ENCODE measurements around the gene LMO1. TPM values are rescaled to one million over a fixed set of nuclear protein-coding genes. Genes with fewer than 3 reads are reported as not detected.
A peak's percentile ranks its signal among the peaks of the same experiment; 100 is the strongest.

Gene LMO1
- total RNA-seq (1 to 10 TPM in 2 of 7 donors, under 1 TPM in 1, not detected in 4; 0.57 to 1.0 (median 1.0) TPM), polyA plus RNA-seq (under 1 TPM in 2 of 3 donors, not detected in 1; 0.17 to 0.20 TPM)
- long read RNA-seq, donor 1, result 0 reads
- long read RNA-seq, donor 2, result 0 reads

- H3K36me3 ChIP-seq, result no peaks in the 10 kb centered on the region
- WGBS, 5 donors, result 5 to 7% (median 5%) methylated on average over 22 of the region's 22 CpGs
- no peak within 1 kb of the TSS for H3K27ac ChIP-seq
- peaks cover 0 to 97% (median 55%) of the 10 kb centered on the region in 7 donors for H3K27me3 ChIP-seq (replicated peaks in 1 of 7)
- intact Hi-C loops (cut with DNase I; ENCODE audit: low total_unique reads), result no loop called here
- TF ChIP-seq POLR2A (IDR thresholded peaks at IDR 0.05) (no peak), CTCF (IDR thresholded peaks at IDR 0.05 in 8 of 11, conservative IDR thresholded peaks at IDR 0.05 in 3 of 11) (peak; percentile 35 to 84 (median 74)), POLR2AphosphoS5 (IDR thresholded peaks at IDR 0.05) (peak in 1 of 3 donors; percentile 39)
- H3K4me1 ChIP-seq, result peaks cover 8 to 43% (median 34%) of the 10 kb centered on the region in 6 donors
- H3K9me3 ChIP-seq, result no peaks in the 10 kb centered on the region
- peak; percentile 92 for DNase-seq
- peak within 1 kb of the TSS; percentile 28 to 75 (median 48) for H3K4me3 ChIP-seq
Observed at GRCh38 chr11:8263769-8264410, at the start of gene LMO1. Gene LMO1 (minus strand): TSS chr11:8263878. CDS start chr11:8263362, 516 bp downstream.

GRCh38 chr11:8312986-8313385 lies 49.3 kb upstream of the LMO1 start:
- WGBS, 5 donors, result 86 to 95% (median 86%) methylated on average over 10 of the region's 10 CpGs
- TF ChIP-seq POLR2AphosphoS5 (IDR thresholded peaks at IDR 0.05) (no peak), CTCF (IDR thresholded peaks at IDR 0.05 in 8 of 11, conservative IDR thresholded peaks at IDR 0.05 in 3 of 11) (no peak), POLR2A (IDR thresholded peaks at IDR 0.05) (no peak)

GRCh38 chr11:8311366-8311765 lies 47.7 kb upstream of the LMO1 start:
- no peak overlapping the region for H3K4me3 ChIP-seq
- intact Hi-C loops (cut with DNase I; ENCODE audit: low total_unique reads), result no loop called here
- no peaks in the 10 kb centered on the region for H3K9me3 ChIP-seq
- H3K4me1 ChIP-seq, result no peaks in the 10 kb centered on the region
- WGBS, 5 donors, result 70 to 84% (median 73%) methylated on average over 10 of the region's 10 CpGs
- H3K36me3 ChIP-seq, result no peaks in the 10 kb centered on the region
- H3K27ac ChIP-seq, result no peak overlapping the region
- no peaks in the 10 kb centered on the region for H3K27me3 ChIP-seq (replicated peaks in 1 of 7)
- TF ChIP-seq CTCF (IDR thresholded peaks at IDR 0.05 in 8 of 11, conservative IDR thresholded peaks at IDR 0.05 in 3 of 11) (no peak), POLR2A (IDR thresholded peaks at IDR 0.05) (no peak), POLR2AphosphoS5 (IDR thresholded peaks at IDR 0.05) (no peak)
- DNase-seq, result peak; percentile 35

More at GRCh38 chr11:8312986-8313385, 49.3 kb upstream of the LMO1 start:
- Histone ChIP-seq H3K36me3 (no peaks in the 10 kb centered on the region), H3K4me3 (no peak overlapping the region), H3K27me3 (replicated peaks in 1 of 7) (no peaks in the 10 kb centered on the region), H3K4me1 (no peaks in the 10 kb centered on the region), H3K27ac (no peak overlapping the region), H3K9me3 (no peaks in the 10 kb centered on the region)
- intact Hi-C loops (cut with DNase I; ENCODE audit: low total_unique reads), result no loop called here
- peak; percentile 64 for DNase-seq

DNA sequence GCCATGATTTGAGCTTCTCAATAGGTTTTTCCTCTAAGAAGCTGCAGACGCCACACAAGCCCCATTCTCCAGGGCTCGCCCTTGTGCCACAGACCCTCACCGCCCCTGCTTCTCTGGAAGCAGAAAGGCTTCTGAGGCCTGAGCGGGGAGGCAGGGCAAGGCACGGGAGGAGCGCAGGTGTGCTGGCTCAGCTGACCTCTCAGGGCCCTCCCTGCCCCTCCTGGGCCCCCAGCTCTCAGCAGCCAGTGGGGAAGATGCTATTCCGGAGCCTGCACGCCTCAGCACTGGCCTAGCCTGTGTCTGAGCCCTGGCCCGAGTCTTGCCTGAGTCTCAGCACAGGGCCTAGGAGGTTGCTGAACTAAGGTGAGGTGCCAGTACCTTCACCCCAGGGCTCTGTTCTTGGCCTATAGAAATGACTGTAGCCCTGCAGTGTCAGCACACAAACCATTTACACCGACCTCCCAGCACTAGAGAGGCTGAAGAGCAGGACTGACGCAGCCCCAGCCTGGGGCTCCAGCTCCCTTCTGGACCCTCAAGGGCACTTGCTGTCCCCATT lies 47.1 kb upstream of the LMO1 start:
- intact Hi-C loops (cut with DNase I; ENCODE audit: low total_unique reads), result no loop called here
- peak; percentile 51 for DNase-seq

More for the DNA sequence above, 47.1 kb upstream of the LMO1 start:
- H3K4me1 ChIP-seq, result no peaks in the 10 kb centered on the region
- no peaks in the 10 kb centered on the region for H3K27me3 ChIP-seq (replicated peaks in 1 of 7)
- no peak overlapping the region for H3K27ac ChIP-seq
- WGBS, 5 donors, result 84 to 96% (median 88%) methylated on average over 8 to 11 of the region's 11 CpGs
- no peaks in the 10 kb centered on the region for H3K9me3 ChIP-seq
- no peaks in the 10 kb centered on the region for H3K36me3 ChIP-seq
- TF ChIP-seq CTCF (IDR thresholded peaks at IDR 0.05 in 8 of 11, conservative IDR thresholded peaks at IDR 0.05 in 3 of 11) (no peak), POLR2A (IDR thresholded peaks at IDR 0.05) (no peak), POLR2AphosphoS5 (IDR thresholded peaks at IDR 0.05) (no peak)
- H3K4me3 ChIP-seq, result no peak overlapping the region
